ENCODE results near the gene ASAP3.

Gene ASAP3

DNA sequence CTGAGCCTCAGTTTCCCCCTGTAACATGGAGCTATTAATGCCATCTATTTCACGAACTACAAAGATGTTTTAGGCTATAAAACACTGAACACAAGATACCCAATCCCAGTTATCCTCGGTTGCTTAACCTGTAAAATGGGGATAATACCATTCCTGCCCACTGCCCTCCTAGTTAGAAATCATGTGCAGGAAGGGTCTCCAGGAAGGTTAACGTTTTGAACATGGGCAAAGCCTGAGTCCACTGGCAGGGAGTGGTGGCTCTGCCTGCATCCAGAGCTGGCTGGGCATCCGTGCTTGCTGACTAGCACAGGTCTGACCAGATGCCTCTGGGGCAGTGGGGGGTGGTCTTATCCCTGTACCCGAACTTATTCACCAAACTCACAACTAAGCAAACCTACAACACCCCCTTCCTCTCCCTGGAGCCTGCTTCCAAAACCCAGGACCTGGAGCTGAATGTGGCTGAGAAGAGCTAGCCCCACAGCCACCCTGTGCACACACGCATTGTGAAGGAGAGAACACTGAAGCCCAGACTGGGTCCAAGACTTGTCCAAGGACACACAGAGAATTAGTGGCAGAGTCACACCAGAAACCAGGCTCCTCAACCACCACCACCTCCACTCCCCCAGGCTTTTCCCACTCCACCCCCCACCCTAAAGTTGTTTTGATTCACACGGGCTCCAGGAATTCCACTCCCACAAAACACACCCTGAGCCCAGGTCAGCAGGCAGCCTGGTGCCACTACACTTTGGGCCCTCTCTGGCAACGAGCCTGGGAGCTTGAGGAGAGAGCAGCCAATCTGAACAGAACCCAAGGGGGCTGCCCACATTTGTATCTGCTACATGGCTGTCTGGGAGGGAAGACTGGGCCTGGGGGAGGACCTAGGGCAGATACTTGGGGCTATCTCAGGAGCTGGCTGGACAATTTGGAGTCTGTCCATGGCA is 45.4 kb upstream of the ASAP3 start:
- peak overlapping the region; percentile 57 for H3K4me3 ChIP-seq (ENCODE audit: control insufficient read depth, low read depth, low read length)
- TF ChIP-seq, protein P1, sequence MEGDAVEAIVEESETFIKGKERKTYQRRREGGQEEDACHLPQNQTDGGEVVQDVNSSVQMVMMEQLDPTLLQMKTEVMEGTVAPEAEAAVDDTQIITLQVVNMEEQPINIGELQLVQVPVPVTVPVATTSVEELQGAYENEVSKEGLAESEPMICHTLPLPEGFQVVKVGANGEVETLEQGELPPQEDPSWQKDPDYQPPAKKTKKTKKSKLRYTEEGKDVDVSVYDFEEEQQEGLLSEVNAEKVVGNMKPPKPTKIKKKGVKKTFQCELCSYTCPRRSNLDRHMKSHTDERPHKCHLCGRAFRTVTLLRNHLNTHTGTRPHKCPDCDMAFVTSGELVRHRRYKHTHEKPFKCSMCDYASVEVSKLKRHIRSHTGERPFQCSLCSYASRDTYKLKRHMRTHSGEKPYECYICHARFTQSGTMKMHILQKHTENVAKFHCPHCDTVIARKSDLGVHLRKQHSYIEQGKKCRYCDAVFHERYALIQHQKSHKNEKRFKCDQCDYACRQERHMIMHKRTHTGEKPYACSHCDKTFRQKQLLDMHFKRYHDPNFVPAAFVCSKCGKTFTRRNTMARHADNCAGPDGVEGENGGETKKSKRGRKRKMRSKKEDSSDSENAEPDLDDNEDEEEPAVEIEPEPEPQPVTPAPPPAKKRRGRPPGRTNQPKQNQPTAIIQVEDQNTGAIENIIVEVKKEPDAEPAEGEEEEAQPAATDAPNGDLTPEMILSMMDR (conservative IDR thresholded peaks at IDR 0.05; ENCODE audit: control insufficient read depth, insufficient read depth, low read depth, low read length), result no peak
- no peak for DNase-seq (ENCODE audit: low read depth)

DNA sequence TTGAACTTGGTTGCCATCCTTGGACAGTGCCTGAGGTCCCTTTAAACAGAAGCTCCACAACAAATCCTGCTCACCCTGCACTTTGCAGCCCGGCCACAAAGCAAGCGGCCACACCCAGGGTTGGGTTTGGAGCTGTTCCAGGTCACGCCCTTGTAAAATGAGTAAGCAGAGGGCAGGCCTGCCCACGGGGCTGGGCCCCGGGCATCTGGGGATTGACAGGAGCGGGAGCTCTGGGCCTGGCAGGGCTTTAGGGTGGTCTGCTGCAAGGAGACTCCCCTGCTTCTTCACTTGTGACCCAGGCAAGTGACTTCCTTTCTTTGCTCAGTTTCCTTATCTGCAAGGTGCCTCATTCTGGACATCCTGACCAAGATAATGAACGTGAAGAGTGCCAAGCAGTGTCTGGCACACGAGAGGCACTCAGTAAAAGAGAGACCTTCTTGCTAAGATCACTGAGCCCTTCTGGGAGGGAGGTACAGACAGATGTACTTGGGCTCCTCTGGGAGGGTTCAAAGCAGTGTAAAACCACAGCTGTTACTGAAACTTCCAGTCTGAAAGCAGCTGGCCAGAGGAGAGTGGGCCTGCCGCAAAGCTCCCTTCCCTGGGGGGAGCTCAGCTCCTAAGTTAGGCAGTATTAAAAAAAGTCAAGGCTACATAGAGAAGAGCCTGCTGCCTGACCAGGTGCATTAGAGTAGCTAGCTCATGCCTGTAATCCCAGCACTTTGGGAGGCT is 44.4 kb upstream of the ASAP3 start:
- DNase-seq (ENCODE audit: low read depth), result peak; percentile 88
- TF ChIP-seq, protein P1 (conservative IDR thresholded peaks at IDR 0.05; ENCODE audit: control insufficient read depth, insufficient read depth, low read depth, low read length), result no peak
- H3K4me3 ChIP-seq (ENCODE audit: control insufficient read depth, low read depth, low read length), result no peak overlapping the region

DNA sequence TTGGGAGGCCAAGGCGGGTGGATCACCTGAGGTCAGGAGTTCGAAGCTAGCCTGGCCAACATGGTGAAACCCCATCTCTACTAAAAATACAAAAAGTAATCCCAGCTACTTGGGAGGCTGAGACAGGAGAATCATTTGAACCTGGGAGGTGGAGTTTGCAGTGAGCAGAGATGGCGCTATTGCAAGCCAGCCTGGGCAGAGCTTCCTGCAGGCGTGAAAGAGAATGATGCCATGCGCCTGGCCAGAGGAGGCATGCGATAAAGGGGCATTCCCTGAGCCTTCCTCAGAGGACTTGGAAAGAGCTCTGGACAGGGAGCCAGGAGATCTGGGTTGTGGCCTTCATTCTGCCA is 43.9 kb upstream of the ASAP3 start:
- no peak for DNase-seq (ENCODE audit: low read depth)
- H3K4me3 ChIP-seq (ENCODE audit: control insufficient read depth, low read depth, low read length), result no peak overlapping the region
- TF ChIP-seq, protein P1 (conservative IDR thresholded peaks at IDR 0.05; ENCODE audit: control insufficient read depth, insufficient read depth, low read depth, low read length), result no peak

DNA sequence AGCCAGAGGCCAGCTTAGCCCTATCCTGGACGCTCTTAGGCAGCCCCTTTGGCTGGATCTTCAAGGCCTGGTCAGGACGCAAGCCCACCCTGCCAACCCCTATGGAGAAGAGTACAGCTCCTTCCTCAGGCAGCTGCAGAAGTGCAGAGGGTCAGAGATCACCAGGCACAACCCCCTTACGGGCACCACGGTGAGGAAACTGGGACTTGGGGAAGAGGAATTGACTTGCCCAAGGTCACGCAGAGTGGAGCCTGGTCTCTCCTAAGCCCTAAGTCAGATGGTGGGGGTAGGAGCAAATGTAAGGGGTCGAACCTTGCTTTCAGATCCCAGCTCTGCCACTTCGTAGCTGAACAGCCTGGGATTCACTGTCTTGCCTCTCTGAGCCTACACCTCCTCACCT is 43.4 kb upstream of the ASAP3 start:
- H3K4me3 ChIP-seq (ENCODE audit: control insufficient read depth, low read depth, low read length), result no peak overlapping the region

DNA sequence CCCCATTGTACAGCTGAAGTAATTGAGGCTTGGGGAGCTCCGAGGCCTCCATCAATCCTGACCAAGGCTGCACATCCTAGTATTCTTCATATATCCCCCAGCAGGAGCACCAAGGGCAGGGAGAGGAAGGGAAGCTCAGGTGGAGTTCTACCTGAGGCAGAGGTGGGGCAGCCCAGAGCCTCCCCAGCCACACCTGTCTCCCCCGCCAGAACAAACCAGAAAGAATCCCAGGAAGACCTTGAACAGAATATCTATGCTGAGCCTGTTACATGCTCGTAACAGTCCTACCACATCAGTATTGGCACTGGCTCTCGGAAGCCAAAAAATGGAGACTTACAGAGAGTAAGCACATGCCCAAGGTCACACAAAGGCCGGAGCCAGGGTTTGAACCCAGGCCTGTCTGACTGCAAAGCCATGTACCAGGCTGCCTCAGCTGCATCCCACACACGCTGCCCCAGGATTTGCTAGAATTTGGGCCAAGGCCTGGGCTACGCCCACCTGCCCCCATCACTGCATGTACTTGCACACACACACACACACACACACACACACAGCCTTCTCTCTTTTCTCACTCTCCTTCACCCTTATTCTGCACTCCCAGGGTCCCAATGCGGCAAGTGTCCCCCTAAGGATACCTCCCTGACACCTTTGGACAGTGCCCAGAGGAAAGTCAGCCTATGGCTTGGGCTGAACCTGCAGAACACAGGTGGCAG is 42.5 kb upstream of the ASAP3 start:
- TF ChIP-seq, protein P1 (conservative IDR thresholded peaks at IDR 0.05; ENCODE audit: control insufficient read depth, insufficient read depth, low read depth, low read length), result no peak
- H3K4me3 ChIP-seq (ENCODE audit: control insufficient read depth, low read depth, low read length), result no peak overlapping the region
- no peak for DNase-seq (ENCODE audit: low read depth)

More for the DNA sequence above, 43.4 kb upstream of the ASAP3 start:
- TF ChIP-seq, protein P1 (conservative IDR thresholded peaks at IDR 0.05; ENCODE audit: control insufficient read depth, insufficient read depth, low read depth, low read length), result no peak
- no peak for DNase-seq (ENCODE audit: low read depth)

DNA sequence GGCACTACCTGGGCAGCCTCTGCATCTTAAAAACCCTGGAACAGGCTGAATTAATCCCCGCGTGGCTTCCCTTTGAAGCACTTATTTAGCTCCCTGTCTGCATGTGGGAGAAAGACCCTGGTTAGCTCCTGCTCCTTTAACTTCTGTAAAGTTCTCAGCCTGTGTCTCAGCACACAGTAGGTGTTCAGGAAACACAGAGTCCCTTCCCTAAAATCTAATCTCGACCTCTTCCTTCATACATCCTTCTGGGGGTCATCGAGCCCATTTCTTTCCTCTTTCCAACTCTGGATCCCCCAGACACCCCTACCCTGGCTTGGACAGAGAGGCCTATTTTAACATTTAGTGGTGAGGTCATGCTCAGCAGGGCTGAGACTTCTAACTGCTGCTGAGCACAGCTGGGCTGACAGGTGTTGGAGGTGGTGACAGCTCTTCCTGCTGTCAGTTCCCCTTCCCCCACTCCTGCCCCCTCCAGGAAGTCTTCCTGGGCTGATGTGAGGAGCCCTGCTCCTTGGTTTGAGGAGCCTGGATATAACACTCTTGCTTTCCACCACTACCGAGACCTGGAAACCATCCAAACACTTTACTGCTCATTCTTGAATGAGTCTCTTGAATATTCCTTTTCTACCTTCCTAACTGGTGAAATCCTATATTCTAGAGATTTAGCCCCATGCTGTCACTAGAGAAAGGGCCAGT is 41.7 kb upstream of the ASAP3 start:
- no peak for DNase-seq (ENCODE audit: low read depth)
- H3K4me3 ChIP-seq (ENCODE audit: control insufficient read depth, low read depth, low read length), result no peak overlapping the region
- TF ChIP-seq, protein P1 (conservative IDR thresholded peaks at IDR 0.05; ENCODE audit: control insufficient read depth, insufficient read depth, low read depth, low read length), result no peak

All from fibroblast of mammary gland (primary cell).